ENCODE measurements around the gene PRELP.

Gene PRELP

GRCh38 chr1:203478231-203478630, 2.6 kb downstream of the PRELP start:
- TF ChIP-seq POLR2AphosphoS5 (IDR thresholded peaks at IDR 0.05; ENCODE audit: low read depth, low read length) (no peak), SIN3A (IDR thresholded peaks at IDR 0.05; ENCODE audit: borderline replicate concordance, insufficient read depth, low read length) (no peak), REST (IDR thresholded peaks at IDR 0.05; ENCODE audit: insufficient read depth in 1 of 2, low read depth in 2 of 2, low read length in 2 of 2) (no peak), TAF1 (IDR thresholded peaks at IDR 0.05; ENCODE audit: borderline replicate concordance, insufficient read depth, low read length) (no peak), FOXP2 (optimal IDR thresholded peaks at IDR 0.05; ENCODE audit: borderline replicate concordance, extremely low read depth, extremely low read length, insufficient read depth) (no peak)

GRCh38 chr1:203478986-203479385, 3.4 kb downstream of the PRELP start:
- TF ChIP-seq POLR2AphosphoS5 (IDR thresholded peaks at IDR 0.05; ENCODE audit: low read depth, low read length), result no peak

- TF ChIP-seq TAF1 (IDR thresholded peaks at IDR 0.05; ENCODE audit: borderline replicate concordance, insufficient read depth, low read length), result no peak
- no peak for TF ChIP-seq POLR2AphosphoS5 (IDR thresholded peaks at IDR 0.05; ENCODE audit: low read depth, low read length)
- no peak for TF ChIP-seq REST (IDR thresholded peaks at IDR 0.05; ENCODE audit: insufficient read depth in 1 of 2, low read depth in 2 of 2, low read length in 2 of 2)
- no peak for TF ChIP-seq FOXP2 (optimal IDR thresholded peaks at IDR 0.05; ENCODE audit: borderline replicate concordance, extremely low read depth, extremely low read length, insufficient read depth)
- TF ChIP-seq SIN3A (IDR thresholded peaks at IDR 0.05; ENCODE audit: borderline replicate concordance, insufficient read depth, low read length), result no peak
Observed at GRCh38 chr1:203479646-203480045, 4.0 kb downstream of the PRELP start.

GRCh38 chr1:203480084-203480483, 4.5 kb downstream of the PRELP start:
- TF ChIP-seq REST (IDR thresholded peaks at IDR 0.05; ENCODE audit: insufficient read depth in 1 of 2, low read depth in 2 of 2, low read length in 2 of 2) (no peak), FOXP2 (optimal IDR thresholded peaks at IDR 0.05; ENCODE audit: borderline replicate concordance, extremely low read depth, extremely low read length, insufficient read depth) (no peak), SIN3A (IDR thresholded peaks at IDR 0.05; ENCODE audit: borderline replicate concordance, insufficient read depth, low read length) (no peak), POLR2AphosphoS5 (IDR thresholded peaks at IDR 0.05; ENCODE audit: low read depth, low read length) (no peak), TAF1 (IDR thresholded peaks at IDR 0.05; ENCODE audit: borderline replicate concordance, insufficient read depth, low read length) (no peak)

DNA sequence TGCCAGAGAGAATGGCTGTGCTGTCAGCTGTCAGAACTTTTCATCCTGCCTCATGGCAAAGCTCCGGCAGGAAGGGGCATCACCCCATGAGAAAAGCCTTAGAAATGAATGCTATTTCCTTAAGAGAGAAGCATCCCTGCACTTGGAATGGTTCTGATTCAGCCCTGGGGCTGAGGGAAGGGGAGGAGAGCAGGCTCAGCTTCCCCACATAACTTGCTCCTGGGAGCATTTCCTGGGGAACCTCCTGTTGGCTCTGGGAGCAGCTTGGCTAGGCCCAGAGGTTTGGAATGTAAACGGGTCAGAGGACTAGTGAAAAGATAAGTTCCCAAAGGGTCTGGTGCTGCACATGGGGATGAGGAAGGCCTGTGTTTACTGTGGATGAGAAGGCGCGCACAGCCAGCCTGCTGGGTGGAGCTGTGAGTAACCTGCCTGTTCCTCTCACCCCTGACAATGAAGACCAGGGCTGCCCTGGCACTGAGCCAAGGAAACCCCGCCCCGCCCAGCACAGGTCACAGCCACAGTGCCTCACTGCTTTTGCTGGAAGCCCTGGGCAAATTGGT, 5.0 kb downstream of the PRELP start:
- TF ChIP-seq POLR2AphosphoS5 (IDR thresholded peaks at IDR 0.05; ENCODE audit: low read depth, low read length) (no peak), FOXP2 (optimal IDR thresholded peaks at IDR 0.05; ENCODE audit: borderline replicate concordance, extremely low read depth, extremely low read length, insufficient read depth) (no peak), REST (IDR thresholded peaks at IDR 0.05; ENCODE audit: insufficient read depth in 1 of 2, low read depth in 2 of 2, low read length in 2 of 2) (no peak), TAF1 (IDR thresholded peaks at IDR 0.05; ENCODE audit: borderline replicate concordance, insufficient read depth, low read length) (no peak), SIN3A (IDR thresholded peaks at IDR 0.05; ENCODE audit: borderline replicate concordance, insufficient read depth, low read length) (no peak)
